Naive thymus-derived CD4-positive, alpha-beta T cell (primary cell): Measurements from ENCODE around the gene MMP2. TPM values are rescaled to one million over a fixed set of nuclear protein-coding genes. Genes with fewer than 3 reads are reported as not detected.

Source experiments
- ATAC-seq: fragments of 150-1000 bp; cut with Tn5 transposase; 2 replicates; pipeline ENCODE4 v1.10.0; 2021; ENCODE audit warnings: mild to moderate bottlenecking, moderate library complexity
- CTCF ChIA-PET: fragments of 350-600 bp; sonication (Branson Sonifier 250); formaldehyde crosslinking; loops from one replicate; lab custom pipeline; 2021; ENCODE audit warnings: antibody characterized with exemption; lab: Charles Lee
- POLR2A ChIA-PET: fragments of 350-600 bp; sonication (Branson Sonifier 250); formaldehyde crosslinking; loops from one replicate; lab custom pipeline; 2021; ENCODE audit warnings: antibody characterized with exemption, inconsistent platforms; lab: Charles Lee
- DNase-seq, 9 donors: peaks; one replicate each; pipeline versions ENCODE4 v3.0.0 to v3.0.0-alpha.2; 2020 to 2022; ENCODE audit warnings: mixed read lengths in 1 of 9
- H3K27ac ChIP-seq: one replicate; pipeline ENCODE4 v1.7.0; 2013; ENCODE audit warnings: mild to moderate bottlenecking, low read depth, low read length, moderate library complexity
- H3K27me3 ChIP-seq, 2 donors: one replicate each; pipeline ENCODE4 v1.7.0; 2013; ENCODE audit warnings: low read length in 2 of 2, mild to moderate bottlenecking in 2 of 2, moderate library complexity in 2 of 2; ENCODE audit not compliant: control insufficient read depth in 2 of 2, insufficient read depth in 2 of 2
- H3K36me3 ChIP-seq, 3 experiments: 1 replicate in 2 of 3; 2 replicates in 1 of 3; pipeline ENCODE4 v1.7.0; 2013; ENCODE audit warnings: low read length in 3 of 3, mild to moderate bottlenecking in 3 of 3, moderate library complexity in 1 of 3; ENCODE audit not compliant: insufficient read depth in 3 of 3, control insufficient read depth in 2 of 3
- H3K4me1 ChIP-seq, 2 donors: one replicate each; pipeline ENCODE4 v1.7.0; 2013; ENCODE audit warnings: low read length in 2 of 2, mild to moderate bottlenecking in 2 of 2, moderate library complexity in 1 of 2; ENCODE audit not compliant: control insufficient read depth in 2 of 2, insufficient read depth in 2 of 2
- H3K4me3 ChIP-seq: 2 replicates; pipeline ENCODE4 v1.7.0; 2013; ENCODE audit warnings: mild to moderate bottlenecking, low read length
- H3K9me3 ChIP-seq, 3 experiments: 1 replicate in 2 of 3; 2 replicates in 1 of 3; pipeline ENCODE4 v1.7.0; 2013; ENCODE audit warnings: low read length in 3 of 3; ENCODE audit not compliant: control insufficient read depth in 2 of 3
- H3K27ac Mint-ChIP-seq, 9 donors: one replicate each; pipeline ENCODE4 v1.8.0; 2020 to 2022; ENCODE audit warnings: mixed read lengths in 9 of 9, mild to moderate bottlenecking in 8 of 9, moderate library complexity in 5 of 9, inconsistent platforms in 2 of 9
- H3K27me3 Mint-ChIP-seq, 5 donors: one replicate each; pipeline ENCODE4 v1.8.0; 2021 to 2022; ENCODE audit warnings: mixed read lengths in 5 of 5, mild to moderate bottlenecking in 1 of 5
- H3K36me3 Mint-ChIP-seq, 5 donors: one replicate each; pipeline ENCODE4 v1.8.0; 2020 to 2022; ENCODE audit warnings: mixed read lengths in 5 of 5, mild to moderate bottlenecking in 3 of 5, inconsistent platforms in 1 of 5
- H3K4me1 Mint-ChIP-seq, 7 donors: one replicate each; pipeline ENCODE4 v1.8.0; 2020 to 2022; ENCODE audit warnings: mixed read lengths in 7 of 7, mild to moderate bottlenecking in 3 of 7, inconsistent platforms in 1 of 7
- H3K4me3 Mint-ChIP-seq, 10 donors: one replicate each; pipeline ENCODE4 v1.8.0; 2020 to 2022; ENCODE audit warnings: mild to moderate bottlenecking in 10 of 10, mixed read lengths in 10 of 10, moderate library complexity in 6 of 10, inconsistent platforms in 2 of 10
- H3K9me3 Mint-ChIP-seq, 11 donors: one replicate each; pipeline ENCODE4 v1.8.0; 2020 to 2022; ENCODE audit warnings: mixed read lengths in 11 of 11, mild to moderate bottlenecking in 4 of 11, inconsistent platforms in 1 of 11, moderate library complexity in 1 of 11
- intact Hi-C, 2 donors: fragments of 100-400 bp; cut with micrococcal nuclease; formaldehyde crosslinking; loops; one replicate each; pipeline ENCODE4 v1.15.1; 2023
- polyA plus RNA-seq, 2 donors: library from polyadenylated mRNA; unstranded; fragments of 300-500 nt; fragmentation: Illumina TruSeq; gene quantifications; one replicate each; pipeline ENCODE4 v1.2.3, GENCODE V29; 2021
- total RNA-seq, 6 experiments: library from RNA in 5 of 6; stranded (reverse) in 5 of 6; gene quantifications; 1 replicate in 5 of 6; 2 replicates in 1 of 6; pipeline ENCODE4 v1.2.3 and lab custom pipeline; 2021 to 2026

The MMP2 gene
- total and polyA plus RNA-seq, 7 experiments from 2014 or later: 0.51 to 0.59 (median 0.58) TPM; not detected in 3

DNA sequence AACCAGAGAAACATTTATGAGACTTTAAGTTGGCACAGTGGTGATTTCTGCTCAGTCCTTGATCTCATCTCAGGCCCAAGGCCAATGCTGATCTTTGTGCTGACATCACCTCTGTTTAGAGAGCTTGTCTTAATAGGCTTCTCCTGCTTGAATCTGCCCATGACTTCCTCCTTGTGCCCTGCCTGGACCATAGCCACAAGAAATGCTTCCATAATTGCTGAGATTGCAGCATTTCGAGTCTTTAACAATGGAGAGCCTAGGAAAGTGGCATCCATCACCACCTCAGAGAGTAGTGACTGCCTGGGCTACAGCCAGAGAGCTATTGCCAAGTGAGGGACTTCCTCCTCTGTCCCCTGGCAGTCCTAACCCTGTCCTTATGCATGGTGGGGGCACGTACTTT lies 25.1 kb upstream of the MMP2 start:
- intact Hi-C loops: no loop called here
- POLR2A ChIA-PET: no interaction called here
- Mint-ChIP-seq H3K9me3 (peaks cover 0 to 4% (median 0%) of the 10 kb centered on the region in 11 donors), H3K4me3 (no peak overlapping the region), H3K4me1 (no peaks in the 10 kb centered on the region), H3K27me3 (peaks cover 0 to 6% (median 0%) of the 10 kb centered on the region in 5 donors), H3K36me3 (no peaks in the 10 kb centered on the region), H3K27ac (no peak overlapping the region)
- DNase-seq (no peak), ATAC-seq (no peak)
- Histone ChIP-seq H3K9me3 (no peaks in the 10 kb centered on the region), H3K27me3 (no peaks in the 10 kb centered on the region), H3K4me1 (no peaks in the 10 kb centered on the region), H3K36me3 (no peaks in the 10 kb centered on the region), H3K4me3 (no peak overlapping the region), H3K27ac (no peak overlapping the region)
- CTCF ChIA-PET: no interaction called here

DNA sequence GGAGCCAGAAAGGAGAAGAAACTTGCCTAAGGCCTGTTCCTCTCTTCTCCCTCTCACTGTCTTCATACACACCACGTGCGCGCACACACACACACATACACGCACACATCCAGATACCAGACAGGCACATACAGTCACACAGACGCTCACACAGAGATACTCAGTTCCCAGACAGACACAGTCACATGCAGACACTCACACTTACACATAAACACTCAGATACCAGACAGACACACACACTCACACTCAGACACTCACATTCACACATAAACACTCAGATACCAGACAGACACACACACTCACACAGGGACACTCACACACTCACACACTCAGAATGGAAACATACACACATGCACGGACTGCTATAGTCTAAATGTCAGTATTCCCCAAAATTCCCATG lies 24.1 kb upstream of the MMP2 start:
- ChIA-PET POLR2A (no interaction called here), CTCF (no interaction called here)
- no peak overlapping the region for H3K27ac Mint-ChIP-seq

DNA sequence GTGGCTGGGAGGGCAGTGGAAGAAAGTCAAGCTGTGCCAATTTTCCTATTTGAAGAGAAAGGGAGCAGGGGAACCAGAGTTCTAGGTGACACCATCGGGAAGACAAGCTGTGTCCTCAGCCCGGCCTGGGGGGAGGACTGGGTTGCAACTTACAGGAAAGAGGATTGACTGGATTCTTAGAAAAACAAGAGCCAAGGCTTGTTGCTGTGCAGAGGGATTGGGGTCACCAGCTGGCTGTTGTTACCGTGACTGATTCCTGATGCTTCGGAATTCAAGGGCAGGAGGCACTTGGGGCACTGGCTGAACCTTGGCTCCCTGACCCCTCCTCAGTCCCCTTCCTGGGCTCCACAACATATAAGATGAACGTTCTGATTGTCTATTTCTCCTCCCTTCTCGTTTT lies 16.8 kb upstream of the MMP2 start:
- ChIA-PET CTCF (no interaction called here), POLR2A (no interaction called here)
- Mint-ChIP-seq H3K36me3 (no peaks in the 10 kb centered on the region), H3K4me3 (no peak overlapping the region), H3K27ac (no peak overlapping the region), H3K9me3 (no peaks in the 10 kb centered on the region), H3K27me3 (peaks cover 0 to 4% (median 0%) of the 10 kb centered on the region in 5 donors), H3K4me1 (peaks cover 0 to 7% (median 0%) of the 10 kb centered on the region in 7 donors)
- Histone ChIP-seq H3K4me3 (no peak overlapping the region), H3K4me1 (no peaks in the 10 kb centered on the region), H3K9me3 (no peaks in the 10 kb centered on the region), H3K27me3 (no peaks in the 10 kb centered on the region), H3K27ac (no peak overlapping the region), H3K36me3 (no peaks in the 10 kb centered on the region)
- no peak for ATAC-seq
- no peak for DNase-seq
- intact Hi-C loops: loop anchor here in 1 of 2 donors (10.0 kb wide), 1 partner anchor 1517 kb away; no protein-coding TSS in a partner anchor

More for the DNA sequence above, 24.1 kb upstream of the MMP2 start:
- H3K27me3 ChIP-seq: no peaks in the 10 kb centered on the region
- H3K4me3 Mint-ChIP-seq: no peak overlapping the region
- no peaks in the 10 kb centered on the region for H3K36me3 Mint-ChIP-seq
- no peaks in the 10 kb centered on the region for H3K9me3 ChIP-seq
- no peaks in the 10 kb centered on the region for H3K4me1 Mint-ChIP-seq
- no peaks in the 10 kb centered on the region for H3K36me3 ChIP-seq
- intact Hi-C loops: no loop called here
- H3K4me1 ChIP-seq: no peaks in the 10 kb centered on the region
- no peak overlapping the region for H3K27ac ChIP-seq
- H3K4me3 ChIP-seq: no peak overlapping the region
- ATAC-seq (no peak), DNase-seq (no peak)
- H3K27me3 Mint-ChIP-seq: peaks cover 0 to 6% (median 0%) of the 10 kb centered on the region in 5 donors
- peaks cover 0 to 4% (median 0%) of the 10 kb centered on the region in 11 donors for H3K9me3 Mint-ChIP-seq

DNA sequence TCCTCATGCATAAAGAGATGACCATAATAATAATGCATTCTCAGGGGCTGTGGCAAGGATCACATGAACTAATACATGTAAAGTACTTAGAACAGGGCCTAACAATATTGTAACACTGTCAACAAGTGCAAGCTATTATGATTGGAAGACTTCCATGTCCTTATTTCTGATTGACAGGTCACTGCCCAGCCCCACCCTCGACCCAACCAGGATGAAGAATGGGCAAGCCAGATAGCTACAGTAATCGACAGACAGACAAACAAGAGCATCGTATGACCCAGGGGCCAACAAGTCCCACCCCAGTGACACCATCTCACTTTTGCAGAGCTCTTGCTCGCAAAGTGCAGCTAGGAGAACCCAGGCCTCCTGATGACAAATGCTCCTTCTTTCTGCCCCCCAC lies 14.6 kb upstream of the MMP2 start:
- Histone ChIP-seq H3K36me3 (no peaks in the 10 kb centered on the region), H3K27me3 (no peaks in the 10 kb centered on the region), H3K27ac (no peak overlapping the region), H3K9me3 (no peaks in the 10 kb centered on the region), H3K4me3 (no peak overlapping the region), H3K4me1 (no peaks in the 10 kb centered on the region)
- peaks cover 0 to 4% (median 0%) of the 10 kb centered on the region in 5 donors for H3K27me3 Mint-ChIP-seq
- H3K4me1 Mint-ChIP-seq: peaks cover 0 to 7% (median 0%) of the 10 kb centered on the region in 7 donors
- CTCF ChIA-PET: interaction anchor here (0.5 to 1.8 kb wide), 14 partner anchors 8 to 1910 kb away, joined by 3 to 11 read pairs (median 4); no protein-coding TSS in a partner anchor
- ATAC-seq: no peak
- POLR2A ChIA-PET: no interaction called here
- H3K27ac Mint-ChIP-seq: no peak overlapping the region
- no peak overlapping the region for H3K4me3 Mint-ChIP-seq
- no peak for DNase-seq
- no peaks in the 10 kb centered on the region for H3K36me3 Mint-ChIP-seq
- intact Hi-C loops: loop anchor here in 1 of 2 donors (10.0 kb wide), 1 partner anchor 1520 kb away; no protein-coding TSS in a partner anchor
- no peaks in the 10 kb centered on the region for H3K9me3 Mint-ChIP-seq

DNA sequence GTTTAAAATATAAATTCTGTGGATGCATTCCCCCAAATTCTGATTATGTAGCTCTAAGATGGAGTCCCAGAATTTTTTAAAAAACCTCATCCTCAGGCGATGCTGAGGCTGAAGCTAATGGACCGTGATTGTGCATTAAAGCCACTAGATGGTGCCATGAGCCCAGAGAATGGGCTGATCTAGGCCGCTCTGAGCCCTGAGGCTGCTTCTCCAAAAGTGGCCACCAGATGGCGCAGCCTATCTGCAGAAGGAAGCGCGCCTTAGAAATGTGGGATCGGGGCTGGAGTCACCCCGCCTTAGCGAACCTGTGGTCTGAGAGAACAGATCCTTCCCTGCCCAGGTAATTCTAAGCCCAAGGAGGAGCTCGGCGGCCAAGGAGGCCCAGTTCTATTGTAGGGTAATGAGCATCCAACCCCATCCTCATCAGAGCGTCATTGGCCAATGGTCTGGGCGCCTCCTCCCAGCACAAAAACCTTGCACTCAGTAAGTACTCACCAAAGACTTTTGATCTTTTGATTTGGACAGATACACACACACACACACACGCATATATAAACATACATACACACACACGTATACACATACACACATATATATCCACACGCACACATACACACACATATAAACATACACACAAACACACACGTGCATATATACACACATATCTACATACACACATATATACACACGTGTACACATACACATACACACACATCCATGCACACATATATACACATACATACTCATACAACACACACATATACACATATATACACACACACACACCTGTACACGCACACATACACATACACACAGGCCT lies 13.7 kb upstream of the MMP2 start:
- Mint-ChIP-seq H3K36me3 (no peaks in the 10 kb centered on the region), H3K4me1 (peaks cover 0 to 7% (median 0%) of the 10 kb centered on the region in 7 donors), H3K4me3 (no peak overlapping the region), H3K27me3 (peaks cover 0 to 4% (median 0%) of the 10 kb centered on the region in 5 donors), H3K27ac (no peak overlapping the region), H3K9me3 (no peaks in the 10 kb centered on the region)
- Histone ChIP-seq H3K27ac (no peak overlapping the region), H3K4me1 (no peaks in the 10 kb centered on the region), H3K36me3 (no peaks in the 10 kb centered on the region), H3K4me3 (no peak overlapping the region), H3K9me3 (no peaks in the 10 kb centered on the region), H3K27me3 (no peaks in the 10 kb centered on the region)
- peak; percentile 54 to 86 (median 69) for DNase-seq
- intact Hi-C loops: loop anchor here (1.0 to 10.0 kb wide), 7 partner anchors 42 to 1573 kb away; partner anchors contain the start of gene LPCAT2 (in 1 of the 2)
- ATAC-seq: peak; percentile 97
- ChIA-PET CTCF (interaction anchor here (0.5 to 1.8 kb wide), 13 partner anchors 8 to 1911 kb away, joined by 3 to 11 read pairs (median 4); no protein-coding TSS in a partner anchor), POLR2A (no interaction called here)

DNA sequence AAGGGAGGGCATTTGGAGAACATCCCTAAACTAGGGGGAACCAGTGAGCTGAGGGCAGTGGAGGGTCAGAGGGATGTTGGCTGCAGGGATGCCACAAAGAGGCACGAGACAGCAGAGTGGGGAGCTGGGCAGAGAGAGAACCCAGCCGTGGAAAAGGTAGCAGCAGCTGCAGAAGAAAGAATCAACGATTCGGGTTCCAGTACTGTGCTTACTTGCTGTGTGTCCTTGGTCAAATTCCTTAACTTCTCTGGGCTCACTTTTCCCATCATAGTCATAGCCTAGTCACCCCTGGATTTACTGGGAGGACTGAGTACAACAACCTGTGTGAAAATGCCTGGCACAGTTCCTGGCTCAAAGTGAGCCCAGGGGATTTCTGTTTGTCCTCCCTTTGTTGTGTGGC lies 12.8 kb upstream of the MMP2 start:
- H3K4me3 Mint-ChIP-seq: no peak overlapping the region
- ATAC-seq: no peak
- Histone ChIP-seq H3K9me3 (no peaks in the 10 kb centered on the region), H3K27me3 (no peaks in the 10 kb centered on the region), H3K36me3 (no peaks in the 10 kb centered on the region), H3K4me3 (no peak overlapping the region), H3K27ac (no peak overlapping the region), H3K4me1 (no peaks in the 10 kb centered on the region)
- peaks cover 0 to 4% (median 0%) of the 10 kb centered on the region in 5 donors for H3K27me3 Mint-ChIP-seq
- H3K27ac Mint-ChIP-seq: no peak overlapping the region
- CTCF ChIA-PET: no interaction called here
- POLR2A ChIA-PET: no interaction called here
- no peak for DNase-seq
- intact Hi-C loops: loop anchor here in 1 of 2 donors (5.0 to 10.0 kb wide), 2 partner anchors 41 to 1521 kb away; partner anchors contain the start of gene LPCAT2
- H3K9me3 Mint-ChIP-seq: no peaks in the 10 kb centered on the region
- no peaks in the 10 kb centered on the region for H3K36me3 Mint-ChIP-seq
- peaks cover 0 to 7% (median 0%) of the 10 kb centered on the region in 7 donors for H3K4me1 Mint-ChIP-seq
